Left ventricle myocardium inferior (tissue), 1 donor: ENCODE data around the gene AFF1. TPM values are rescaled to one million over a fixed set of nuclear protein-coding genes. Genes with fewer than 3 reads are reported as not detected.

Source experiments
- DNase-seq: peaks from one replicate; pipeline ENCODE4 v3.0.0-alpha.2; 2020
- H3K27ac ChIP-seq: fragments of 200-600 bp; replicated peaks from 2 replicates; pipeline ENCODE4 v1.8.0; 2021
- H3K27me3 ChIP-seq: fragments of 200-600 bp; 2 replicates; pipeline ENCODE4 v1.8.0; 2021; ENCODE audit warnings: low read depth
- H3K36me3 ChIP-seq: fragments of 200-600 bp; 2 replicates; pipeline ENCODE4 v1.8.0; 2021
- H3K4me1 ChIP-seq: fragments of 200-600 bp; 2 replicates; pipeline ENCODE4 v1.8.0; 2021
- H3K4me3 ChIP-seq: fragments of 200-600 bp; 2 replicates; pipeline ENCODE4 v1.8.0; 2021; ENCODE audit warnings: mild to moderate bottlenecking, moderate library complexity
- H3K9me3 ChIP-seq: fragments of 200-600 bp; replicated peaks from 2 replicates; pipeline ENCODE4 v1.8.0; 2021
- intact Hi-C: fragments of 100-400 bp; cut with micrococcal nuclease; formaldehyde crosslinking; loops from one replicate; pipeline ENCODE4 v1.11.0; 2022
- long read RNA-seq: library from polyadenylated mRNA; unstranded; transcript quantifications from one replicate; pipeline ENCODE4 v2.0.0, GENCODE V29; 2021
- total RNA-seq: library from RNA; stranded (reverse); fragmentation: NEBNext Ultra II Directional; extraction: Animal tissue kit (Norgen Biotek cat#: 25700); gene quantifications from one replicate; pipeline ENCODE4 v1.2.1, GENCODE V29; 2021
- TF ChIP-seq, protein P1 (sequence below): fragments of 200-600 bp; IDR thresholded peaks from 2 replicates; pipeline ENCODE4 v1.8.0; 2021; ENCODE audit warnings: antibody characterized with exemption, mild to moderate bottlenecking, borderline replicate concordance
- donor health status: DM: no; HTN: yes; CAD: no; lungs with severe emphysema.

Gene AFF1, protein sequence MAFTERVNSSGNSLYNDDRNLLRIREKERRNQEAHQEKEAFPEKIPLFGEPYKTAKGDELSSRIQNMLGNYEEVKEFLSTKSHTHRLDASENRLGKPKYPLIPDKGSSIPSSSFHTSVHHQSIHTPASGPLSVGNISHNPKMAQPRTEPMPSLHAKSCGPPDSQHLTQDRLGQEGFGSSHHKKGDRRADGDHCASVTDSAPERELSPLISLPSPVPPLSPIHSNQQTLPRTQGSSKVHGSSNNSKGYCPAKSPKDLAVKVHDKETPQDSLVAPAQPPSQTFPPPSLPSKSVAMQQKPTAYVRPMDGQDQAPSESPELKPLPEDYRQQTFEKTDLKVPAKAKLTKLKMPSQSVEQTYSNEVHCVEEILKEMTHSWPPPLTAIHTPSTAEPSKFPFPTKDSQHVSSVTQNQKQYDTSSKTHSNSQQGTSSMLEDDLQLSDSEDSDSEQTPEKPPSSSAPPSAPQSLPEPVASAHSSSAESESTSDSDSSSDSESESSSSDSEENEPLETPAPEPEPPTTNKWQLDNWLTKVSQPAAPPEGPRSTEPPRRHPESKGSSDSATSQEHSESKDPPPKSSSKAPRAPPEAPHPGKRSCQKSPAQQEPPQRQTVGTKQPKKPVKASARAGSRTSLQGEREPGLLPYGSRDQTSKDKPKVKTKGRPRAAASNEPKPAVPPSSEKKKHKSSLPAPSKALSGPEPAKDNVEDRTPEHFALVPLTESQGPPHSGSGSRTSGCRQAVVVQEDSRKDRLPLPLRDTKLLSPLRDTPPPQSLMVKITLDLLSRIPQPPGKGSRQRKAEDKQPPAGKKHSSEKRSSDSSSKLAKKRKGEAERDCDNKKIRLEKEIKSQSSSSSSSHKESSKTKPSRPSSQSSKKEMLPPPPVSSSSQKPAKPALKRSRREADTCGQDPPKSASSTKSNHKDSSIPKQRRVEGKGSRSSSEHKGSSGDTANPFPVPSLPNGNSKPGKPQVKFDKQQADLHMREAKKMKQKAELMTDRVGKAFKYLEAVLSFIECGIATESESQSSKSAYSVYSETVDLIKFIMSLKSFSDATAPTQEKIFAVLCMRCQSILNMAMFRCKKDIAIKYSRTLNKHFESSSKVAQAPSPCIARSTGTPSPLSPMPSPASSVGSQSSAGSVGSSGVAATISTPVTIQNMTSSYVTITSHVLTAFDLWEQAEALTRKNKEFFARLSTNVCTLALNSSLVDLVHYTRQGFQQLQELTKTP
- total RNA-seq = 67.9 TPM
- long read RNA-seq, transcript AFF1-209 (3 exons, 480 nt) = major isoform, 11 of 23 reads
- long read RNA-seq, partial matches to known transcripts = 2 of 23 reads
- long read RNA-seq, other reads (novel, unspliced or antisense) = 10 of 23 reads

DNA sequence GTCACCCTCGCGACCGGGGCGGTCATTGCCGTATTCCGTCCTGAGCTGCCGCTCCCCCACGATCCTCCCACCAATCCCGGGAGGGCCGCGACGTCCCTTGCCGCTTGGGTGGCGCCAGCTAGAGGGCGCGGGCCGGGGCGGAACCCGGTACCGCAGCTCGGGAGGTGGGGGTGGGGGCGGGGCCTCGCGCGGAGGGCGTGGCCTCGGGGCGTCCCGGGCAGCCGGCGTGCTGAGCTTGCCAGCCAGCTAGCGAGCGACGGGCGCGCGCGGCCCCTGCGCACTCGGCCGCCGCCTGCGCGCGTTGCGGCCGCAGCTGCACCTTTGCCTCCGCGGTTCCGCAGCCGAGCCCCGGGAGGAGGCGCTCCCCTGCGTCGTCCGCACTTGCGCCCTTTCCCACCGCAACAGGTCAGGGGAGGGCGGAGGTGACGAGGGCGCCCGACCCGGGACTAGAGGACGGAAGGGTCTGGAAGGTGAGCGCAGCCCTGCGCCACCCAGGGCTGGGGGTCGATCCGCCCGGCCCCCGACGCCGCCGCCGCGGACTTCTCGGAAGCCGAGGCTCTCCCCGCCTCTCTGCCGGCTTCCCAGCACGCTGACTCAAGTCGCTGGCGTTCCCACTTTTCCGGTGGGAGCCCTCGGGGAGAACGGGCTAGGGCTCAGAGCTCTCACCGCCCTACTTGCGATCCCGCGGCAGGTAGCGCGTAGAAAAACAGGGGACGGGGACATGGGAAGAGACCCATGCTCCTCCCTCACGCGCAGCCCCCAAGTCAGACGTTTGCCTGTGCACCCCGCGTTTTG, at the start of gene AFF1:
Gene AFF1, plus strand, starts transcription at position 241 of the 795 bp plus-strand sequence. CDS start 13,523 bp downstream, outside the sequence.
- Histone ChIP-seq H3K9me3 (no peaks in the 10 kb centered on the region), H3K27me3 (no peaks in the 10 kb centered on the region), H3K4me1 (peaks cover 54% of the 10 kb centered on the region), H3K4me3 (peak within 1 kb of the TSS; percentile 92), H3K36me3 (peaks cover 7% of the 10 kb centered on the region), H3K27ac (peak within 1 kb of the TSS; percentile 99)
- TF ChIP-seq, protein P1, sequence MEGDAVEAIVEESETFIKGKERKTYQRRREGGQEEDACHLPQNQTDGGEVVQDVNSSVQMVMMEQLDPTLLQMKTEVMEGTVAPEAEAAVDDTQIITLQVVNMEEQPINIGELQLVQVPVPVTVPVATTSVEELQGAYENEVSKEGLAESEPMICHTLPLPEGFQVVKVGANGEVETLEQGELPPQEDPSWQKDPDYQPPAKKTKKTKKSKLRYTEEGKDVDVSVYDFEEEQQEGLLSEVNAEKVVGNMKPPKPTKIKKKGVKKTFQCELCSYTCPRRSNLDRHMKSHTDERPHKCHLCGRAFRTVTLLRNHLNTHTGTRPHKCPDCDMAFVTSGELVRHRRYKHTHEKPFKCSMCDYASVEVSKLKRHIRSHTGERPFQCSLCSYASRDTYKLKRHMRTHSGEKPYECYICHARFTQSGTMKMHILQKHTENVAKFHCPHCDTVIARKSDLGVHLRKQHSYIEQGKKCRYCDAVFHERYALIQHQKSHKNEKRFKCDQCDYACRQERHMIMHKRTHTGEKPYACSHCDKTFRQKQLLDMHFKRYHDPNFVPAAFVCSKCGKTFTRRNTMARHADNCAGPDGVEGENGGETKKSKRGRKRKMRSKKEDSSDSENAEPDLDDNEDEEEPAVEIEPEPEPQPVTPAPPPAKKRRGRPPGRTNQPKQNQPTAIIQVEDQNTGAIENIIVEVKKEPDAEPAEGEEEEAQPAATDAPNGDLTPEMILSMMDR = peak; percentile 66
- intact Hi-C loops = no loop called here
- peak; percentile 94 for DNase-seq

DNA sequence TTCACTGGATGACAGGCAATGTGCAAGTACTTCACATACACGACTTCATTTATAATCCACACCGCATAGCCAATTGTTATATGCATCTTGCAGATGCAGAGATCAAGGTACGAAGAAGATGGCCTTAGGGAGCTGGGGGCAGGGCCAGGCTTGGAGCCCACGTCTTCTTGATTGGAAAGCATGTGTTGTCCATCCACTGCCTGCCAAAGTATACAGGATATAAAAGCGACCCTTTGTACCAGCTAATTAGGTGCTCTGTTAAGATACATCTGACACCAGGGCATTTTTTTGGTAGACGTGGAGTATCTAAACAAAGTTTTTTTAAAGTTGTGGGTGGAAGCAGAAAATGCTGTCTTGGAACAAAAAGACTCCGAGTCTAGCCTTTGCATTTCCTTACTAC, 44.0 kb upstream of the AFF1 start:
- no peaks in the 10 kb centered on the region for H3K9me3 ChIP-seq
- intact Hi-C loops = no loop called here

GRCh38 chr4:86891762-86892635, 42.8 kb upstream of the AFF1 start, which contains the start of gene C4orf36:
Gene C4orf36 (minus strand): TSS chr4:86892422. CDS start chr4:86891520, 902 bp downstream.
- Histone ChIP-seq H3K4me1 (peaks cover 18% of the 10 kb centered on the region), H3K27ac (peak within 1 kb of the TSS; percentile 40), H3K4me3 (peak within 1 kb of the TSS; percentile 78), H3K9me3 (no peaks in the 10 kb centered on the region), H3K36me3 (peaks cover 7% of the 10 kb centered on the region), H3K27me3 (no peaks in the 10 kb centered on the region)
- intact Hi-C loops = no loop called here
- peak; percentile 50 for DNase-seq
- TF ChIP-seq, protein P1 = no peak

More for the DNA sequence above, 44.0 kb upstream of the AFF1 start:
- H3K27me3 ChIP-seq = no peaks in the 10 kb centered on the region
- peaks cover 18% of the 10 kb centered on the region for H3K4me1 ChIP-seq
- no peak for DNase-seq
- TF ChIP-seq, protein P1 = no peak
- no peak overlapping the region for H3K27ac ChIP-seq
- H3K36me3 ChIP-seq = peaks cover 10% of the 10 kb centered on the region
- H3K4me3 ChIP-seq = no peak overlapping the region

GRCh38 chr4:86892636-86892960, 42.2 kb upstream of the AFF1 start:
- peak overlapping the region; percentile 40 for H3K27ac ChIP-seq
- H3K4me3 ChIP-seq = peak overlapping the region; percentile 78
- H3K9me3 ChIP-seq = no peaks in the 10 kb centered on the region
- peaks cover 1% of the 10 kb centered on the region for H3K36me3 ChIP-seq
- no peak for DNase-seq
- H3K27me3 ChIP-seq = no peaks in the 10 kb centered on the region
- intact Hi-C loops = no loop called here
- peaks cover 18% of the 10 kb centered on the region for H3K4me1 ChIP-seq
- TF ChIP-seq, protein P1 = no peak
